H4 (cell line): Measurements from ENCODE around the gene MED17. TPM values are rescaled to one million over a fixed set of nuclear protein-coding genes. Genes with fewer than 3 reads are reported as not detected.

Experiments
- DNase-seq: peaks from one replicate; pipeline ENCODE4 v3.0.0-alpha.2; 2015; ENCODE audit warnings: low spot score
- total RNA-seq: library from RNA; depleted of rRNA; stranded (reverse); fragments of >200 nt; shearing (Covaris generic); gene quantifications from 2 replicates; pipeline ENCODE4 v1.2.3, GENCODE V29; 2014

Gene MED17
- total RNA-seq, 1 experiment from 2014 or later, result 30.5 TPM

DNA sequence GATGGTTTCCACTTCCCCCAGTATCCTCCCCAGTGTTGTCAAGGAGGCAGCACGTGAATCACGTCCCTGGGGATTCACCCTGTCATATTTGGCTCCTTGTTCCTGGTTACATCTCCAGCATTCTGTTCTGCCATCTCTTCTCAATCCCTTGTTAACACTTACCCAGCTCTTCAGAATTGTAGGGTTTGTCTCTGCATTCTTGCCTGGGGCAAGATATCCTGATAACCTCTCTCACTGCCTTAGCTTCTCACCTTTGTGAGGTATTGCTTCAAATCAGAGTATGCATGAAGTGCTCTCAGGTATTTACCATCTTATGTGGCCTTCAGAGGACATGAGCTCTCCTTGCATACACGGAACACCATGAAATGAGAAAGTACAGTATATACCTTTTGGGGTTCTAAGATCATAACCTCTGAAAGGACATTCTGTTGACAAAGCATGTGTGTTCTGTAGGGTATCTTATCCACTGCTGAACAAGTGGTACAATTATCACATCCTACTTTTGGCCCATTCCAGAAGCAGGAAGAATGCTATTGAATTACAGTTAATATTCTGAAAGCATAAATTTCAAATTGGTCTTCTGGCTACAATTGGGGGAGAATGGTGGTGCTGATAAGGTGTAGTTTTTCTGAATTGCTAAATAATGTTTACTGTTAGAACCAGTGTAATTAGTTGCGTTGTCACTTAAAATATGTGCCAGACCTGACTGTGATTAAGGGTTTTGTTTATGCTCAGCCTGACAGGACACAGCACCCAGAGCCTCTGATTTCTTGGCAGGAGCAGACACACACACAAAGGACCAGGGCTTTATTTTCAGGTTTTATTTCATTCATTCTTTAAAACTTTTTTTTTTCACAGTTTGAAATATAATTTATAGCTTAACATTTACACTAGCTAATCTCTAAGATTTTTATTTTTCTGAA, 33.6 kb downstream of the MED17 start:
- no peak for DNase-seq

DNA sequence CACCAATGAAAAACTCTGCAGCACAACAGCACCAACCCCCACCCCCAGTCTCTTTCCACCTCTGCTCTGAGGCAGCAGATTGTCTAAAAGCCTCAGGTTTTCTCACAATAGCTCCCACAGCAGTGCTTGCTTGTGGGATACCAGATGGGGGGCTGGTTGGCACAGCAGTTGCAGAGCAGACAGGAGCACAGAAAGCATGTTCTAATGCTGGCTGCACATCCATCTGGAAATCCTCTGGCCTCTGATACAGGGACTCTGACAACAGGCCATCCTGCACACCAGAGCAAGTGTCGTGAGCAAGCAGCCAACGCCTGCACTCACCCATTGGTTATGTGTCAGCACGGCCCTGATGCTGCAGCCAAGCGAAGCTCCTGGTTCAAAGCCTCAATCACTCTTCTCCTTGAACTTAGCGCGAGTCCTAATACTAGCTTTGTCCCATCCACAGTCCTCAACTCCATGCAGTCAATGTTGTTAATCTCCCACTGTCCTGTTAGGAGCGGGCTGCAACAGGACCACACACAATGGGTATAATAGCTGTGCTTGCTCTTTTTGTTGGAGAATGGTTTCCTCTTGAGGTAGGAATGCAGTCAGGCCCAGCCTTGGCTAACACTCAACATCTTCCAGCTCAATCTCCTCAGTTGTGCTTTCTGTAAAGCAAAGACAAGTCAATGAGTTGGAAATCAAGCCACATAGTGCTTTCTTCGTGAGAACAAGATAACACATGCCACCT, 36.0 kb downstream of the MED17 start:
- DNase-seq, result no peak

DNA sequence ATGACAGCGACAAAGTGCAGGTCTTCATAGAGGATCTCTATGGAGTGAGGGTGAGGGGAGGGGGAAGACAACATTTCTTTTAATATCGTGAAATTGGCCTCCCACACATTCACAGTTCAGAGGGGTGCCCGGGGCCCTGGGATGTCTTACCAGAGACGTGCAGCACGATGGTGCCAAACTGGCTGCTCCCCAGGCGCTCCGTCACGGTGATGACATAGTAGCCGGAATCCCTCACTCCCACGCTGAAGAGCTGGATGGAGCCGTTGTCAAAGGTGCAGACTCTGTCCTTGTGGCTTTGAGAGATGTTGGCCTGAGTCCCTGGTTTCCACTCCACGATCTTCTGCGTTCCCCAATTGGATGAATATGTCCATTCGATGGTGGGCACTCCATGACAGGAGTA, 36.8 kb downstream of the MED17 start:
- DNase-seq, result no peak

DNA sequence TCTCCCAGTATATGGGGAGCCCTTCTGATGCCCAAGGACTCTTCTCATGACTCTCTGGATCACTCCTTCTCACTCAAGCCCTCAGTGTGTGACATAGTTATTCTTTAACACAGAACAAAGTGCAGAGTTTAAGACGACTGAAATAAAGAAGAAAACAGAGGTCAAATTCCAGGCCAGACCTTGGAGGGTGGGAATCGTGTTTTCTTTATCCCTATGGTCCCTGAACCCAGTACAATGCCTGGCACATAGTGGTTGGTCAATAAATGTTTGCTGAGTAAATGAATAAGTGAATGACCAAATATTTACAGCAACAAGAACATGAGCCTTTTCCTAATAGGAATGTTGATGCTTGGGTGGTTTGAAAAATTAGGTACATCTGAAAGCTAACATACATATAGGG, 37.5 kb downstream of the MED17 start:
- DNase-seq, result no peak

DNA sequence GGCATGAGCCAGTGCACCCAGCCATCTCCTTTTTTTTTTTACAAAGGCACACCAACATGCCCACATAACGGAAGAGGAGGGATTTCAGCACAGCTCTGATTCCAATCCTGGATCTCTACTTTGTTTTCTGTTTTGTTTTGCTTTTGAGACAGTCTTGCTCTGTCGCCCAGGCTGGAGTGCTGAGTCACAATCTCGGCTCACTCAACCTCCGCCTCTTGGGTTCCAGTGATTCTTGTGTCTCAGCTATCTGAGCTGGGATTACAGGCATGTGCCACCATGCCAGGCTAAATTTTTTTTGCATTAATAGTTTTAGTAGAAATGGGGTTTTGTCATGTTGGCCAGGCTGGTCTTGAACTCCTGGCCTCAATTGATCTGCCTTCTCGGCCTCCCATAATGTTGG, 38.3 kb downstream of the MED17 start:
- peak; percentile 22 for DNase-seq

DNA sequence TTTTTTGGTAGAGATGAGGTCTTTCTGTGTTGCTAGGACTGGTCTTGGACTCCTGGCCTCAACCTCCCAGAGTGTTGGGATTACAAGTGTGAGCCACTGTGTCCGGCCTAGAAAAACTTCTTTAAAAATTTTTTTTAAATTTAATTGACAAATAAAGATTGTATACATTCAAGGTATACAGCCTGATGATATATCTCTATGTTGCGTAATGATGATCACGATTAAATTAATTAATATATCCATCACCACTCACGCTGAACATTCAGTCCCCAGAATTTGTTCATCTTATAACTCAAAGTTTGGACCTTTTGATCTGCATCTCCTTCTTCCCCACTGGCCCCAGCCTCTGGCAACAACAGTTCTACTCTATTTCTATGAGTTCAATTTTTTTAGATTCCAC, 39.1 kb downstream of the MED17 start:
- no peak for DNase-seq

DNA sequence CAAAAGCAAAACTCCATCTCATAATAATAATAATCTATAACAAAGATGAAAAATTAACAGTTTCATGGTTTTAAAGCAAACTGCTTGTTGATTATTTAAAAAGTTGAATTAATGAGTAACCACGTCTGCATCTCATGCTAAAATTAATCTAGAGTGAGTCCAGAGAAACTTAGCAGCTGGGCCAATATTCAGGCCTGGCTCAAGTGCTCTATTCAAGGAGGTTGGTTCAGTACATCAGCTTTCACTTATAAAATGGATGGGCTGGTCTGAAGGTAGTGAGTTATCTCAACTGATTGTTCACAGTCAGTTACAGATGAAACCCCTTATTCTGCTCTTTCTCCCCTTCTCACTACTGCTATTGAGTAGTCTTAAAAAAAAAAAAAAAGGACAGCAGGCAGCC, 43.3 kb downstream of the MED17 start:
- no peak for DNase-seq

DNA sequence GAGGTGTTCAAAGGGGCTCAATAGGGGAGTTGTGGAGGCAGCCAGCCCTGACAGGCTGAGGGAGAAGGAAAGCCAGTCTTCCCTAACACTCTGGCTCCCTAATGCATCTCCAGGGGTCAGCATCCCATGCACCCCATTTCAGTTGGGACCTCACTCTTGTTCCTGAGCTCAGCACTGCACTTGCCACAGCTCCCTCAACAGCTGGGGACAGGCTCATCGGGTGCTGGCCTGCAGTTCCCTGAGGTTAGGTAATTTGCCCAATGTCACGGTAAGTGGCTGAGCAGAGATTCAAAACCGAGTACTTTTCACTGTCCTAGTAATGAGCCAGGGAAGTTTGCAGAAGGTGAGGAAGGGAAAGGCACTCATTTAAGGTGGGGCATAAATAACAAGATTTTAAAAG, 45.5 kb downstream of the MED17 start:
- no peak for DNase-seq

DNA sequence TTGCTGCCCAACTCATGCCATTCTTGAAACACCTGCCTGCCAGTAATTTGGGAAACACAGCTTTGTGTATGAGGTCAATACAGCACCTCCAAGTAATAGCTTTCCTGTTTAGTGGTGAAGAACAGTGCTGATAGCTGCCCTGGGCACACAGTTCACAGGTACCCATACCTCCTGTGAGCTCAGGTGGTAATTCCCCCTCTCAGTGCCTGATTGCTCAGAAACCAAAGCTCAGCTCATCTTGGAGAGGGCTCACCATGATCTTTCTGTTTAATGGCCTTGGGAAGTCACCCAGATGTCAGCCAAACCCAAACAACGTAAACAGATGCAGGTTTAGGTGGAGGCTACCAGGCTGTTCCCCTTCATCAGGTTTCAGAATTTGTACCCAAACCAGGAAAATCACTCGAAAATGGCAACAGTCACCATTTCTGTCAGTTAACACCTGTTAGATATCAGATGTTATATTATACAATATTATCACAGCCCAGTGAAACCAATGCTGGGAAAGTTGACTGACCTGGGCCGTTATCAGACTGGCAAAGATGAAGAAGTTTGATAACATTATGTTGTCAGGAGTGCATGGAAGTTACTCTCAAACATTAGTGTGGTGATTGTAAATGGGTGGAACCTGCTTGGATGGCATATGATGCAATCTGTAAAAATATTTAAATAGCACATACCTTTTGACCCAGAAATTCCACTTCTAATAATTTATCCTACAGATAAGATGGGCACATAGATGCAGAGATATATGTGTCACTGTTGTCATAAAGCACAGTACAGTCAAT, 47.5 kb downstream of the MED17 start:
- no peak for DNase-seq

DNA sequence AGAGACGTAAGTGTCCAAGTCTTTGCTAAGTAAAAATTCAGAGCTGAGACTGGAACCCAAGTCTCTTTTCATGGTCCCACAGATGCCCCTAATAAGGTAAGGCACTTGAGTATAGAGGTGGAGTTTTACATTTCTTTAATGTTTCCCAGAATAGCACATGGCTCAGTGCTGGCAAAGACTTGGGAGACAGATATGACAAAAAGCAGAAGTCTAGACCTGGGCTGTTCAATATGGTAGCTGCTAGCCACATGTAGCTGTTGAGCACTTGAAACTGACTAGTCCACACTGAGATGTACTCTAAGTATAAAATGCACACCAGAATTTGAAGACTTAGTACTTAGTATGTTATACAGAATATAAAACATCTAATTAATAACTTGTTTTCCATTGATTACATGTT, 48.7 kb downstream of the MED17 start:
- DNase-seq, result no peak

DNA sequence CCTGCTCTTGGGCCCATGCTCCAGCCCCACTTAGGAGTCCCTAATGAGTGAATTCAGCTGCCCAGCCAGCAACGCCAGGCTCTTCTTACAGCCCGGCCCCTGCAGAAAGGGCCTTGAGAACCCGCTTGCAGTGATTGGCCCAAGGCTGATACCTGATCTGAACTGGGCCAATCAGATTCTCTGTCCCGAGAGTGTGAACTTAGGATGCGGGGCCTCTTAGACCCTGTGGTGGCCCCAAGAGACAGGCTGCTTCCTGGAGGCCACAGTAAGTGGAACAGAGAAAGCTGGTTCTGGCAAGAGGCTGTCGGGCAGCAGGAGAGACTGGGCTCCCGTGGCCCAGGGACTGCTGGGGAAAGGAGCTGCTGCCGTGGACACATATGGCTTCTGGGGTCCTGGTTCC, 54.9 kb downstream of the MED17 start:
- no peak for DNase-seq

DNA sequence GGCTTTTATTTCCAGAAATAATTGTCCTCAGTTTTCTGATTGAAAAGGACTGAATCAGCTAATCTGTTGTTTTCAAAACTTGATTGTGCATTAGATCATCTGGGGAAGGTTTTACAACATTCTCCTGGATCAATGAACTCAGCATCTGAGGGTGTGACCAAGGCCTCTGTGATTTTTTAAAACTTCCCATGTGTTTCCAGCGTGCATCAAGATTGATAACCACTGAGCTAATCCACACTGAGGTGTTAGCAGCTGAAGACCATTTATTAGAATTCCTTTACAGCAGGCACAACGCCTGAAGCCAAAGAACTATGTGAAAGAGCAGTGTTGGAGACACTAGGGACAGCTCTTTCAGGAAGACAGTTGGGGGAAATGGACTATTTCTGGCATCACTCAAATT, 56.1 kb downstream of the MED17 start:
- DNase-seq, result no peak

DNA sequence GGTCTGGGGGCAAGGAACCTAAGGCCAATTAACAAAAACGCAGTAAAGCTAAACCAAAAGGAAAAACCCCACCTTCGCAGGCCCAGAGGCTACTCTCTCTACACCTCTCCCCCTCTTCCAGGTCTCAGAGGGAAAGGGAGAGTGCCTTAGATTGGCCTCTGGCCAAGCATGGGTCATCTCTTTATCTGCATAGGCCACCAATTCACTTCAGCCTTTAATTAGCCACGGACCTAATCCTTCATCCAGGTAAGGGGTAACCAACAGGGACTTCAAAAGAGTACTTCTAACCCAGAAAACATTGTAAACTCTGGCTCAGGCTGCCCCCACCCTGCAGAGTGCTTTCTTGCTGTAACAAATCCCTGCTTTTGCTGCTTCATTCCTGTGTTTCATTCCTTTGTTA, 56.9 kb downstream of the MED17 start:
- DNase-seq, result no peak

DNA sequence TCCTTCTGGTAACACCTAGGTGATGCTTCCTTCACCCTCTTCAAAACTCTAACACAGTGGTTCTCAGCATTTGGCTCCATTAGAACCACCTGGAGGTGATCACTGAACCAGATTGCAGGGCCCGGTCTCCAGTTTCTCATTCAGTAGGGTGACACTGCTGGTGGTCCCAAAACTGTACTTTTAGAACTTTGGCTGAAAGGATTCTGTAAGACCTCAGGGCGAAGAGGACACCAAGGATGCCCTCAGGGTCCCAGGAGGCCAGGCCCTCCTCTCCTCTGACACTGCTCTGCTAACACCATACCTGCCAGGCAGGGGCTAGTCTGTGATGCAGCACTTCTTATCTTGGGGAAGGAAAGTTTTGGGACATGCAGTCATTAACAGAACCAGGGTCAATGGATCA, 57.4 kb downstream of the MED17 start:
- DNase-seq, result no peak

DNA sequence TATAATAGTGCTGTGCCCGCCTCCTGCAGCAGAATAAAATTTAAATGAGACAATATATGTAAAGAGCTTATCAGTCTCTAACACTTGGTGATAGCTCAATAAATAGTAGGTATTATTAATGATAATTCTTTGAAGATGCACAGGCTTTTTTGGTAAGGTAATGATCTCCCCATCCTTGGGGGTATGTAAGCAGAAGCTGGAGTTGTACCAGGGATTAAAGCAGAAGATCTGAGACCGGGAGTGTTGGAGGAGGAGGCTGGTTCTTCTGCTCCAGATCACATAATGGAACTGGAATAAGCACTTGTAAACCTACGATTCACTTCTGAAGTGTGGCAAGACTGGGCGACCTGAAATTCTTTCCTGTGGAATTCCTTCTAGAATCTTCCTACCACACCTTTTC, 58.0 kb downstream of the MED17 start:
- DNase-seq, result no peak

DNA sequence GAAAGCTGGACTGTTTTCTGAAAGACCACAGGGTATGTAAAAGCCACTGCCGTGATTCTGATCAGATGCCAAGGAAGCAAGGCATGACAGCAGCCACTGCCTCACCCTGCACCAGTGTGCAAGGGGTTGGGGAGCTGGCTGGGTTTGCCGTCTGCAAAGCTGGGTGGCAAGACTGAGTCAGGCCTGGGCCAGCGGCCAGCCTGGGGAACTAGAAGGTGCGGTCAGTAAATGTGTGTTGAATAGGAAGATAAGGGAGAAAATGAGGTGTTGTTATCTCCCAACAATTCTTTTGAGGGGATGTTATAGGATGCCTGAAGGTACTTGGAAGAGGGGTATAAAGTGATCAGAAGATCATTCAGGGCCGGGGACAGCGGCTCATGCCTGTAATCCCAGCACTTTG, 58.4 kb downstream of the MED17 start:
- peak; percentile 87 for DNase-seq

DNA sequence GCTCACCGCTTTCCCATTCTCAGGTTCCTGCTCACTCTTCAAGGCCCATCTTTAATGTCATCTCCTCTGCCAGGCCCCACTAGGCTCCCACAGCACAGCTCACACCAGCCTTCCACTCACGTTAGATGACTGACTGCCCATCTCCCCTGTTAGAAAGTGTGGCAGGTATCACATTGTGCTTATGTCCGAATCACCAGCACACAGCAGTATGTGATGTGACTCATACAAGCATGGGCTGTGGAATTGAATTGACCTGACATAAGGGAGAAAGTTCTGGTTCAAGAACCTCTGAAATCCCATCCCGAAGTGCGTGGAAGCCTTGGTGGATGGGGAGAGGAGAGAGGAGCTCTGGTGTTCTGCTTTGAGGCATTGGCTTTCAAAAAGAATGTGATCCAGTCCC, 59.8 kb downstream of the MED17 start:
- DNase-seq, result no peak

DNA sequence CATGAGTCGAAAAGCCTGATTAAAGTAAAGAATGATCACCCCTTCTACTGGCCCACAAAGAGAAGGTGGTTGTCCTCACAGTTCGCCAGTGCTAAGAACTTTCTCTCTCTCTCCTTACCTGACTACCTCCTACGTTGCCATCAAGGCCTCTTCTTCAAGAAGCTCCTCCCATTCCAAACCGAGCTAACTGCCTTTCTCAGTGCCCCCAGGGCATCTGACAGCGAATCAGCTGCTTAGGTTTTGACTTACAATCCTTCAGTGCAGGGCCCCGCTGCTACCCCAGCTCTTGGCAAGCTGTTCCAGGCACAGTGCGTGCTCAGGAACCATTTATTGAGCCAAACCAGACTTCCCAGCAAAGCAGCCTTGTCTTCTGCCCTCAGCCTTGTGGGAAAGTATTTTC, 60.5 kb downstream of the MED17 start:
- DNase-seq, result no peak

DNA sequence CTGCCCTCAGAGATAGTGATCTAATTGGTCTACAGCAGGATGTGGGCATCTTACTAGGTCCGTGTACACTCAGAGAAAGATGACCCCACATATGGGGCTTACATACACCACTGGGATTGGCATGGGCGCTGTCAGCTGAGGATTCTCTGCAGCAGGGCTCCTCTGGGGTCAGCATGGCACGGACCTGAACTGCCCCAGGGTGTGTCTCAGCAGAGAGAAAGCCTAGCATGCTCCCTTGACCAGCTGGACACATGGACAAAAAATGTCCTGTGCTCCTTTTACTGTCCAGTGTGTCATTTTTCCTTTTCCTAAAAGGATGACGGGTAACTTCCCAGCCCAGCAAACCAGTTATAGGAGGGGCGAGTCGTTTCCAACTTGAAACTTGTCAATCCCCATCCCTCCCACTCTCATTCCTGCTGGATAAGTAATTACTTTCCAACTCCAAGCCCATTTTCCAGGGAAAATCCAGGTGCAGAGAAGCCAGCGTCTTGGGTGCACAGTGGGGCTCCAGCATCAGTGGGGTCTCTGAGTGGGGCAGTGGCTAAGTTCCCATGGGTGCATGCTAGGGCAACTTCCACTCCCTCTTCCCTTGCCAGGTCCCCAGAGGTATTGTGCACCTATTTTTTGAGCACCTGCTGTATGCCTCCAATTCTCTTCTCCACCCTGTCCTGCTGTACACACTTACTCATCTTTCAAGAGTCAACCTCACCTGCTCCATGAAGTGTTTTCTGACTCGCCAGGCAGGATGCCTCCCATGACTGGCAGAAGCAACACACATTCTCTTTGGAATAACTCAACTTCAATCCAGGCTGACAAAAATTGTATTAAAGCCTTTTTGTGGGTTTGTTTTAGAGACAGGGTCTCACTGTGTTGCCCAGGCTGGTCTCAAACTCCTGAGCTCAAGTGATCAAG, 61.4 kb downstream of the MED17 start:
- no peak for DNase-seq

DNA sequence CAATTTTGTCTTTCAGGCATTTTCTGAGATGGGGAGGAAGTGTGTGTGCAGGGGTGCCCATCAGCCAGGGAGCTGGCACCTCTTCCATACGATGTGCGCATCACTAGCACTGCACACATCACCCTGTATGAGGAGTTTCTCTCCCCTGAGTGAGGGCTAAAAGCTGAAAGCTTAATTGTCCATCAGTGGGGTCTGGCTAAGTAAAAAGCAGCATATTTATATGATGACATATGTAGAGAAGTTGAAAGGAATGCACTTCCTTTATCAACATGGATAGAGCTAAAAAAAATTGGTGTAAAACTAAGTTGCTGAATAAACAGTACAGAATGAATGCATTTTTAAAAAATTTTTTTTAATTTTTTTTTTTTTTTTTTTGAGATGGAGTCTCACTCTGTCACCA, 62.3 kb downstream of the MED17 start:
- DNase-seq, result no peak

DNA sequence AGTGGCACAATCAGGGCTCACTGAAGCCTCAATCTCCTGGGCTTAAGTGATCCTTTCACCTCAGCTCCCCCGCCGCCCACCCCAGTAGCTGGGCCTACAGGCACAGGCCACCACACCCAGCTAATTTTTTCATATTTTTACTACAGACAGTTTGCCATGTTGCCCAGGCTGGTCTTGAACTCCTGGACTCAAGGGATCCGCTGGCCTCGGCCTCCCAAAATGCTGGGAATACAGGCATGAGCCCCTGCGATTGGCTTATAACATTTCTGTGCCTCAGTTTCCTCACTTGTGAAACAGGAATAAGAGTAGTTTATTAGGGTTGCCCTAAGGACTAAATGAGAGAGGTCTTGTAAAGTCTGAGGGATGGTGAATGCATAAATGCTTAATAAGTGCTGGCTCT, 65.1 kb downstream of the MED17 start:
- DNase-seq, result no peak
